ENCODE data around the gene MPG.

MPG gene

DNA sequence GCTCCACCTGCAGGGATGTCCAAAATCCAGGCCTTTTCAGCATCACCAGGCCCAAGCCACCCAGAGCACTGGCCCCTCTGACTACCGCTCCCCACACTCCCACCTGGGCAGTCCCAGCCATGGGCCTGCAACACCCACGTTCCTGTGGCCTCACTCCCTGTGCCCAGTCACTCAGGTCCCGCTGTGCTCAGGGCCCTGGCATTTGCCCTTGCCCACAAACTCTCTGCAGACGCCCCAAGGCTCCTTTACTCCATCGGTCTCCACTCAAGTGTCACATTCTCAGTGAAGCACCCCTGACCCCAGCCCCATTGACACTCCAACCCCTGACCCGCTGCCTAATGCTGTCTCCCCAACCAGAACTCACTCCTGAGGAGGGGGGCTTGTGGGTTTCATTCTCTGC lies 23.6 kb downstream of the MPG start:
- Mint-ChIP-seq H3K4me1 (ENCODE audit: low read depth) (no peaks in the 10 kb centered on the region), H3K27me3 (no peaks in the 10 kb centered on the region), H3K27ac (no peak overlapping the region), H3K9me3 (no peaks in the 10 kb centered on the region), H3K4me3 (no peak overlapping the region), H3K36me3 (ENCODE audit: low read depth) (peaks cover 33% of the 10 kb centered on the region)

DNA sequence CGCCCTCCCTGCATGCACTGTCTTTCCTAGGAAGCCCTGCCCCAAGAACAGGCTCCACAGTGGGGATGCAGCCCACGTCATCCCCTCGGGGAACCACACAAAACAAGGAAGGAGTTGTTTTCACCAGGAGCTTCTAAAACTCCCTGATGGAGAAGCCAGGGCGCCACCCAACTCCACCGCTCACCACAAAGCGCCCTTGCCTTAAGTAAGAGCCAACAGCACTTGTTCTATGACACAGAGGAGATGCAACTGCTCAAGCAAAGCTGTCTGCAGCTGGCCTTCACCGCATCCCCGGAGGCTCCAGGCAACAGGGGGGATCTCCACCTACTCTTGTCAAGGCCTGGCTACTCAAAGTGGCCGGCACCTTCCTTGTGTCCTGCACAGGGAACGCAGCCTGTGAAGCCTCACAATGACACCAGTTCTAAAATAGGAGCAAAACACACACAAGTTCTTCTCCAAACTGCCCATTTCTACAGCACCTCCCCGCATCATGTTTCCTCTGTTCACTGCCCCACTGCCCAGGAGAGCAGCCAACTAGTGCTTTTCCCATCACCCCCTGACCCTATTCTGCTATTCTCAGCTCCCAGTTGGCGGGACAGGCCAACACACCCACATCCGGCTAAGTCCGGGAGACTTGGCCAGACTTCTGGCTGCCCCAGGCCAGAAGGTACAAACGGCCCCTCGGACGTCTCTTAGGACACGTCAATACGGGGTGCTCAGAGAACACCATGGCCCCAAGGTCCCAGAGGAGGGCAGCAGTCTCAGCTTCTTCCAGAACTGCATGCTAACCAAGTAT lies 24.2 kb downstream of the MPG start:
- H3K36me3 Mint-ChIP-seq (ENCODE audit: low read depth), result peaks cover 33% of the 10 kb centered on the region
- H3K9me3 Mint-ChIP-seq, result no peaks in the 10 kb centered on the region
- no peak overlapping the region for H3K4me3 Mint-ChIP-seq
- H3K27ac Mint-ChIP-seq, result no peak overlapping the region
- no peaks in the 10 kb centered on the region for H3K4me1 Mint-ChIP-seq (ENCODE audit: low read depth)
- H3K27me3 Mint-ChIP-seq, result no peaks in the 10 kb centered on the region

DNA sequence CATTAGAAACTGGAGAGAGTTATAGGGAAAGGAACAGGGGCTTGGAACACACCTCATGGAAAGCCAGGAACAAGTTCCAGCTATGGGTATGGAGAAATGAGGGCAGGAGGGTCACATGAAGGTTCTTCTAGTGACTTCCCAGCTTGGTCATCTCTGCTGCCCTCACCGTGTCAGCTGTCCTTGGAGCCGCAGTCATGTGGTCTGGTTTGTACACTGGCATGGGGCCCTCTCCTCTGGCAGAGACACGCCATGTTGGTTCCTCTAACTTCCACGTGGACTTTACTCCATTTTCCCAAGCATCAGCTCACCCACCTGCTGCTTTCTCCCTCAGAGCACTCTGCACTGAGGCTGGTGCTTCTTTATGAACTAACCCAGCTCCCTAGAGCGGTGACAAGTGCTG lies 26.3 kb downstream of the MPG start:
- H3K27ac Mint-ChIP-seq, result no peak overlapping the region
- peaks cover 41% of the 10 kb centered on the region for H3K36me3 Mint-ChIP-seq (ENCODE audit: low read depth)

DNA sequence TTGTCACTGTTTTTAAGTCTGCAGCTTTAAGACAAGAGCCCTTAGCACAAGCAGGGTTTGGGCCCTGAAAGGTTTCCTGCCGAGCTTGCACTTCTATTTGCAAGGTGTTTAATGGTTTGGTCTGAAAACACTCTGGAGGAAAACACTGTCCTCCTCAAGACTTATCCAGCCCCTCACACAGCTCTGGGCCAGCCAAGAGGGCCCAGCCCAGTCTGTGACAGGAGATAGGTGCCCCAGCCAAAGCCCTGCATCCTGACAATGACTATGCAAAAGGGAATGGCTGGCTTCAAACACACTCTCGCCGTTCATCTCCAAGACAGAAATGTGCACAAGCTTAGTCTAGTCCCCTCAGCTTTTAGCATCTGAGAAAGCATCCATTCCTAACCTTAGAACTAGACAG lies 26.9 kb downstream of the MPG start:
- H3K36me3 Mint-ChIP-seq (ENCODE audit: low read depth), result peaks cover 45% of the 10 kb centered on the region
- H3K9me3 Mint-ChIP-seq, result no peaks in the 10 kb centered on the region
- H3K4me3 Mint-ChIP-seq, result no peak overlapping the region

More for the DNA sequence above, 26.3 kb downstream of the MPG start:
- no peak overlapping the region for H3K4me3 Mint-ChIP-seq
- no peaks in the 10 kb centered on the region for H3K4me1 Mint-ChIP-seq (ENCODE audit: low read depth)
- no peaks in the 10 kb centered on the region for H3K9me3 Mint-ChIP-seq
- H3K27me3 Mint-ChIP-seq, result no peaks in the 10 kb centered on the region

DNA sequence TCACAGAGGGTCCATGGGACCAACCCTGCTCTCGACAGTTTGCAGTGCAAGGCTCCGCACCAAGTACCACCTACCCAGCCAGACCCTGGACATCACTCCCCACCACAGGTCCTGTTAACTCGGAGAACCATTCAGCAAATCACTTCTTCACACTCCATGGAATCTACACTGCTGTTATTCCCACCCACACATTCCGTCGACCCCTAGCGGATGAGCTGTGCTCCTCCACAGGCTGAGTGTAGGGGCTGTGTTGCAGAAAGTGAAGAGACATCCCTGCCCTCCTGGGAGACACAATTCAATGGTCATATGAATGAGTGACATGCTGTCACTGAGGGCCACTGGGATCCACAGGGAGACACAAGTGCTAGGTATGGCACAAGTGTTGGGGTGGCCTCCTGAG lies 27.5 kb downstream of the MPG start:
- no peak overlapping the region for H3K27ac Mint-ChIP-seq
- no peaks in the 10 kb centered on the region for H3K4me1 Mint-ChIP-seq (ENCODE audit: low read depth)
- peaks cover 42% of the 10 kb centered on the region for H3K36me3 Mint-ChIP-seq (ENCODE audit: low read depth)
- no peaks in the 10 kb centered on the region for H3K27me3 Mint-ChIP-seq
- no peaks in the 10 kb centered on the region for H3K9me3 Mint-ChIP-seq
- H3K4me3 Mint-ChIP-seq, result no peak overlapping the region

More for the DNA sequence above, 26.9 kb downstream of the MPG start:
- H3K27me3 Mint-ChIP-seq, result no peaks in the 10 kb centered on the region
- H3K27ac Mint-ChIP-seq, result no peak overlapping the region
- H3K4me1 Mint-ChIP-seq (ENCODE audit: low read depth), result no peaks in the 10 kb centered on the region

DNA sequence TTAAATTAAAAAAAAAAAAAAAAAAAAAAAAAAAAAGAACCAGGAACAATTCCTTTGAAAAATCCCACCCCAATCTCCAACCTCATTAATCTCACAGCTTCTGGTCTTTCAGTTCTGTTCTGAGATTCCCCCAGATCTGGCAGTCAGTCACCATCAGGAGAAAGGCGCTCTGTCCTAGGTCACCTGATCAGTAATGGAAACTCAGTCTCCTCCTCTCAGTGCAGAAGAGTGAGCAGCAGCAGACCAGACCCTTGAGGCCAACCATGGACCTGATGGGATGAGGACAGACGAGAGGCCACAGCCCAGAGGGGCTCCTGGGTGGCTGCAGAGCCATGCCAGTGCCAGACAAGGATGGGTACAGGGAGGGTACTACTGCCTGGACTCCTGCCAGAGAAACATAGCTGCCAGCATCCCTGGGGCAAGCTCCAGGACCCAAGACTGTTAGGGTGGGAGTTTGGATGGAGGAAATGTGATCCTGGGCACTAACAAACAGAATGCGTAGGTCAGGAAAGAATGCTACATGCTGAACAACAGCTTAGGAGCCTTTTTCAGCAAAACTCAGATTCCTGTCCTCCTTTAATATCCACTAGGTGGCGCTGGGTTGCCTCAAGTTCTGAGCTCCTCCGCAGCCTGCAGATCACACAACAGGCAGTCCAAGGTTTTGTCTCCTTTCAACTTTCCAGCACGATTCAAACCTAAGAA lies 28.7 kb downstream of the MPG start:
- no peak overlapping the region for H3K27ac Mint-ChIP-seq
- no peak overlapping the region for H3K4me3 Mint-ChIP-seq
- H3K27me3 Mint-ChIP-seq, result no peaks in the 10 kb centered on the region
- H3K4me1 Mint-ChIP-seq (ENCODE audit: low read depth), result no peaks in the 10 kb centered on the region
- H3K9me3 Mint-ChIP-seq, result no peaks in the 10 kb centered on the region
- peaks cover 46% of the 10 kb centered on the region for H3K36me3 Mint-ChIP-seq (ENCODE audit: low read depth)

DNA sequence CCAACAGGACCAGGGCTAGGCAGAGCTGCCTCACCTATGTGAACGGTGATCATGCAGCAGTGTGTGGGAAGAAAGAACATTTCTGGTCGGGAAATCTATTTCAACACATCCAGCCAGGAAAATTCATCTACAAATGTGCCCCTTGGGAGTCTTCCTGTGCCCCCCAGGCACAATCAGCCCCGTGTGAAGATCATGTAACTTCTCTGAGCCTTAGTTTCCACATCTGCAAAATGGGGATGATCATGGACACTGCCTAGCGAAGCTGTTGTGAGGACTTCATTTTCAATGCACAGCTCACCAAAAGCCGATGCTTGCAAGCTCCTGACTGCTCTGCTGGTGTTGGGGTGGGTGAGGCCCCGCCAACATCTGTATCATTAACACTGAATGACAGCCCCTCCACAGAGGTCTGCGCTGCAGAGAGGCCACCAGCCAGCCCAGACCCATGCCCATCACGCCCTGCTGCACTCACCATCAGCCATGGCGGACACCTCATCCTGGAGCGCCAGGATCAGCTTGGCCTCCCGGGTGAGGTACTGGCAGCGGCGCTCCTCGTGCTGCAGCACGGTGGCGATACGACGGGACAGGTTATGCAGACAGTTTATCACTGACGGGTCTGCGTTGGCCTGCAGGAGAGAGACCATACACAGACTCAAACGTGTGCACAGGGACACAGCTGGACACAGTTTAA lies 34.3 kb downstream of the MPG start:
- H3K27ac Mint-ChIP-seq, result no peak overlapping the region
- H3K36me3 Mint-ChIP-seq (ENCODE audit: low read depth), result peaks cover 60% of the 10 kb centered on the region
- H3K4me1 Mint-ChIP-seq (ENCODE audit: low read depth), result peaks cover 8% of the 10 kb centered on the region
- no peaks in the 10 kb centered on the region for H3K27me3 Mint-ChIP-seq
- H3K4me3 Mint-ChIP-seq, result no peak overlapping the region
- H3K9me3 Mint-ChIP-seq, result no peaks in the 10 kb centered on the region

DNA sequence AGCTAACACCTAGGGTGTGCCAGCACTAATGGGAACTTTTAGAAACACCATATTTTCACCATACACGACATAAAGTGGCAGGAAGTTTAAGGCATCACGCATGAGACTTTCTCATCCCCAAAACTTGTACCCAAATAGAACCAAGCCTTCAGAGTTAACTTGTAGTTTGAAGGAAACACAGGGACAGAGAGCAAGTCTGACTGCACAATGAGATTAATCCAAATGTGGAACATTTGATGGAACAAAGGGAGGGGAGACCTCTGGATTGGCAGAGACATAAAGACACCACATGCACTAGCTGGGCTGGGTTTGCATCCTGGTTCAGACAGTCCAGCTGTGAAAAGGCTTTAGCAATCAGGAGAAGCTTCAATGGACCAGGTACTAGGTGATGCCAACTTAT lies 36.3 kb downstream of the MPG start:
- H3K4me3 Mint-ChIP-seq, result no peak overlapping the region
- peaks cover 50% of the 10 kb centered on the region for H3K36me3 Mint-ChIP-seq (ENCODE audit: low read depth)
- H3K9me3 Mint-ChIP-seq, result no peaks in the 10 kb centered on the region
- peaks cover 8% of the 10 kb centered on the region for H3K4me1 Mint-ChIP-seq (ENCODE audit: low read depth)
- no peaks in the 10 kb centered on the region for H3K27me3 Mint-ChIP-seq
- H3K27ac Mint-ChIP-seq, result no peak overlapping the region

DNA sequence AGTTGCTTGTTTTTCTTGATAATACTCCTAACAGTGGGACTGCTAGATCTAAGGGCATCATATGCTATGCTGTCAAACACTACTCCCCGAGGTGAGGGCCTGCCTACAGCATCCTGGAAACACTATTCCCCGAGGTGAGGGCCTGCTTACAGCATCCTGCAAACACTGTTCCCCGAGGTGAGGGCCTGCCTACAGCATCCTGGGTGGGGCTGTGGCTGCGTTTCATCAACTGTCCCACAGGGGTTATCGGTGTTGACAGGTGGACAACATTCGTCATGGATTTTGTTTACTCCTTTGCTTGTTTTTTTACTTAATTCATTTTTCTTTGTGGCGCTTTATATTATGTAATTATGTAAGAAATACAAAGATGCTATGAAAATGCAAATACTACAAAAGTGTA lies 38.0 kb downstream of the MPG start:
- H3K27ac Mint-ChIP-seq, result no peak overlapping the region

DNA sequence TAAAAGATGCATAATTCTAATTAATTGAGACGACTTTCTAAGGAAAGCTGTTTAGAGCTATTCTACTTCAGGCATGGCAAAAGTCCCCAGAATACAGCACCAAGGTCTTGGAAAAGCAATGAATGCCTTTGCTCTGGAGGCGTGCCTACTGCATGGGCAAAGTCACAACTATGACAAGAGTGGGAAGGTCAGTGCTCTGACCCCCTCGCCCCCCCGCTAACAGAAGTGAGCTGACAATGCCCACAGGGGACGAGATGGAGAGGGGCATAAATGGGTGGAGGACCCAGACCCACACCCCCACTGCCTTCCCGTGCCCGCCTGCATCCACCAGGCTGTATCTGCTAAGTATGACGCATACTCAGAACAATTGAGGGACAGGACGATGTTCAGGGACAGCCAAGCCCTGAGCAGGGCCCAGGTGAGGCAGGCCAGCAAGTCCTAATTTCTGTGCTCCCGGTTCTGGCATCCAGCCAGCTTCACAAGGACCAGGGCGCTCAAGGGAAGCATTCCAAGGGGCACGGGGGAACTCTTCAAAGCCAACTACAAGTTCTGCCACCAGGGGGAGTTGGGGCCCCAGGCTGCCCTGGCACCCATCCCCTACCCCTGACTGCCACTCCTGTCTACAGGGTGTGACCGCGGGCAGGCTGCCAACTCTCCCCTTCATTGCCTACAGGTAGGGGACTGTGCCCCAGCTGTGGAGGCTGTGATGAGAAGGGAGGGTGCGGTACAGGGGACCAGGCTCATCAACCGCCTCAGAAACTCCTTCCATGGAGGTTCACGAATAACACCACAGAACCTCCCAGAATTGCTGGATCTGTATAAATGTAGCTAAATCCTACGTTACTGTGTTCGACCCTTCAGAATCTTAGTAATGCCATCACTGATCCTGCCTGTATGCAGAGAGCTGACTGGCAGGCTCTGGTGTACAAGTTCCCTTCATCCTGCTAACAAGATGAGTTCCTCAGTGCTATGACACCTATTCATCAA lies 39.6 kb downstream of the MPG start:
- Mint-ChIP-seq H3K27me3 (no peaks in the 10 kb centered on the region), H3K27ac (no peak overlapping the region), H3K9me3 (no peaks in the 10 kb centered on the region), H3K36me3 (ENCODE audit: low read depth) (peaks cover 33% of the 10 kb centered on the region), H3K4me1 (ENCODE audit: low read depth) (peaks cover 8% of the 10 kb centered on the region), H3K4me3 (no peak overlapping the region)

More for the DNA sequence above, 38.0 kb downstream of the MPG start:
- H3K27me3 Mint-ChIP-seq, result no peaks in the 10 kb centered on the region
- no peak overlapping the region for H3K4me3 Mint-ChIP-seq
- peaks cover 8% of the 10 kb centered on the region for H3K4me1 Mint-ChIP-seq (ENCODE audit: low read depth)
- no peaks in the 10 kb centered on the region for H3K9me3 Mint-ChIP-seq
- H3K36me3 Mint-ChIP-seq (ENCODE audit: low read depth), result peaks cover 42% of the 10 kb centered on the region

DNA sequence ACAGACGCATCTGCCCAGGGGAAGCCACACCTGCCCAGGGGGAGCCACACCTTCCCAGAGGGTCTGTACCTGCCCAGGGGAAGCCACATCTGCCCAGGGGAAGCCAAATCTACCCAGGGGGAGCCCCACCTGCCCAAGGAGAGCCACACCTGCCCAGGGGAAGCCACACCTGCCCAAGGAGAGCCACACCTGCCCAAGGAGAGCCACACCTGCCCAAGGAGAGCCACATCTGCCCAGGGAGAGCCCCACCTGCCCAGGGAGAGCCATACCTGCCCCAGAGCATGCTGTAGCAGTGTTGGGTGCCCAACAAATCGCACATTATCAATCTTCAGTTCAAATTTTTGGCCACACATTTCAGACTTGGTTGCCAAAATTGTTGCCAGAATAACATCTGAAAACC lies 40.8 kb downstream of the MPG start:
- Mint-ChIP-seq H3K27me3 (no peaks in the 10 kb centered on the region), H3K4me3 (no peak overlapping the region), H3K36me3 (ENCODE audit: low read depth) (peaks cover 35% of the 10 kb centered on the region), H3K4me1 (ENCODE audit: low read depth) (peaks cover 2% of the 10 kb centered on the region), H3K27ac (no peak overlapping the region), H3K9me3 (no peaks in the 10 kb centered on the region)

DNA sequence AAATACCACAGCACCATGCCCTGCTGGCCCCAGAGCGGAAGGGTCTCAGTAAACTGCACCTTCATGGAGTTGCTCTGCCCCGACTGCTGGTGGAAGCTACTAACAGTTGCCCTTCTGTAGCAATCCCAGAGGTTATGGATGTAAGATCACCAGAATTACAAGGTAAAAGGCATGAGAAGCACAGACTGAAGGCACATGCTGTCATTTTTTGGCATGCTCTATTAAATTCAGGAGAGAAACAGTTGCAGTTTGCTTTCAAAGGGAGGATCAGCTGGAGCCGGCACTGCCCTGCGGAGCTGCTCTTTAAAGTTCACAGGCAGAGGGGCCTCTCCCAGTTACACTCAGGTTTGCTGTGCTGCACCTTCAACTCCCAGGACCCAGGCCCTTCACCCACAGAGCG lies 41.3 kb downstream of the MPG start:
- Mint-ChIP-seq H3K4me3 (no peak overlapping the region), H3K4me1 (ENCODE audit: low read depth) (no peaks in the 10 kb centered on the region), H3K27ac (no peak overlapping the region)

DNA sequence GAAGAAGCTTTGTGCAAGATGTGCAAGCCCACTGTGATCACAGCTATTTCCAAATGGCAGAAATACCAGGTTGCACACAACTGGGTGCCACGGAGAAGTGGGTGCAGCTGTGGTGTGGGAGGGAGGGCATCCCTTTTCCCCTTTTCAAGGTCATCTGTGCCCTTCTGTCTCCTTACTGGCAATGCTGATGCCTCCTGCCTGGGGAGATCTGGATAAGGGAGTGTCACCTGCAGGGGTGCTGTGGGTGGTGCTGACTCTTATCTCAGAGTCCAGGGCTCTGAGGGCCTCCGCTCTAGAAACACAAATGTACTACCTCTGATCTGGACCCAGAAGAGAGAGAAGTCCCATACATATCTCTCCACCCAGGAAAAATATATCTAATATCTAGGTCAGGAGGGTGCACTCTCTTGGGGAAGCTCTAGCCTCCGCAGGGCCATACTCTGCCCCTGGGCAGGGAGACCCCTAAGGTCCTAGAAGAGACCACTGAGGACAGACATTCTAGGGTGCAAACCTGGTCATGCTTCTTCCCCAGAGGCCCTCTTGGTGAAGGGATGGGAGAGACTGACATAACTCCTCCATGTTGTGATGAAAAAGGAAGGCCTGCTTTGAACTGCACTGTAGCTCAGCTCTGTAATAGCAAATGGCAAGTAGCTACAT lies 41.9 kb downstream of the MPG start:
- peaks cover 28% of the 10 kb centered on the region for H3K36me3 Mint-ChIP-seq (ENCODE audit: low read depth)
- H3K4me3 Mint-ChIP-seq, result no peak overlapping the region
- H3K27ac Mint-ChIP-seq, result no peak overlapping the region
- H3K27me3 Mint-ChIP-seq, result no peaks in the 10 kb centered on the region
- no peaks in the 10 kb centered on the region for H3K9me3 Mint-ChIP-seq
- H3K4me1 Mint-ChIP-seq (ENCODE audit: low read depth), result no peaks in the 10 kb centered on the region

More for the DNA sequence above, 41.3 kb downstream of the MPG start:
- peaks cover 31% of the 10 kb centered on the region for H3K36me3 Mint-ChIP-seq (ENCODE audit: low read depth)
- H3K27me3 Mint-ChIP-seq, result no peaks in the 10 kb centered on the region
- H3K9me3 Mint-ChIP-seq, result no peaks in the 10 kb centered on the region

DNA sequence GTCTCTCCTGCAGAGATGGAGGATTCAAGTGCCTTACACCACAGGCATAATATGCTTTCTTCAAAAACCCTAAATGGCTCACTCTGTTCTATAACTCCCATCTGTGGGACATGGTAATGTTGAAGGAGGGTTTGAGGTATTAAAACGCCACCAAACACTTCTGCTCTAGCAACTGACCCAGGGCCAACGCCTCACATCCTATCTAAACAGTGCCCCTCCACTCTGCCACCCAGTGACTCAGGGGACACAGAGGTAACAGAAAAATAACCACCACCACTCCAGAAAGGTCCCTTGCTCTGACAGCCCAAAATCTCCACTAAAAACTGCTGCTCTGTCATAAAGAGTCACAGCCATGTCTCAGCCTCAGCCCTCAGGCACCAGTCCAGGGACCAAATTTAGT lies 42.7 kb downstream of the MPG start:
- Mint-ChIP-seq H3K27me3 (no peaks in the 10 kb centered on the region), H3K4me1 (ENCODE audit: low read depth) (no peaks in the 10 kb centered on the region), H3K9me3 (no peaks in the 10 kb centered on the region), H3K4me3 (no peak overlapping the region), H3K36me3 (ENCODE audit: low read depth) (peaks cover 22% of the 10 kb centered on the region), H3K27ac (no peak overlapping the region)
